ENCODE measurements around the gene RAP1GAP2. TPM values are rescaled to one million over a fixed set of nuclear protein-coding genes. Genes with fewer than 3 reads are reported as not detected.
"Not testable (repeated sequence)": the region's sequence is repeated elsewhere in the genome, so short reads cannot be mapped to it uniquely, and the experiment has no call there.

RAP1GAP2 gene
- total RNA-seq, 1 donor from 2014 or later = 3.8 TPM

DNA sequence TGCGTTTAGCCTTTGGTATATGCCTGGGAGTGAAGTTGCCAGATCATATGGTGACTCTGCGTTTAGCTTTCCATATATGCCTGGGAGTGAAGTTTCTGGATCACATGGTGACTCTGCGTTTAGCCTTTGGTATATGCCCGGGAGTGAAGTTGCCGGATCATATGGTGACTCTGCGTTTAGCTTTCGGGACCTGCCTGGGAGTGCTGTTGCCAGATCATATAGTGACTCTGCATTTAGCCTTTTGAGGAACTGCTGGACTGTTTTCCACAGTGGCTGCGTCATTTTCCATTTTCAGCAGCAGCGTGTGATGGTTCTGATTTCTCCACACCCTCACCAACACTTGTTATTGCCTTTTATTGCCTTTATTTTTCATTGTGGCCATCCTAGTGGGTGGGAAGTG lies 194.2 kb downstream of the RAP1GAP2 start:
- H3K36me3 Mint-ChIP-seq = no peaks in the 10 kb centered on the region
- H2AFZ ChIP-seq (replicated peaks) = no peak overlapping the region
- no peak overlapping the region for H3K4me2 ChIP-seq
- no peaks in the 10 kb centered on the region for H3F3A ChIP-seq (ENCODE audit: low read depth)
- DNase-seq (ENCODE audit: low spot score) = no peak
- H3K36me3 ChIP-seq = no peaks in the 10 kb centered on the region
- H3K27me3 ChIP-seq = no peaks in the 10 kb centered on the region
- H3K4me1 Mint-ChIP-seq = peaks cover 3% of the 10 kb centered on the region
- peaks cover 1% of the 10 kb centered on the region for H3K4me1 ChIP-seq
- no peaks in the 10 kb centered on the region for H3K9me3 ChIP-seq (ENCODE audit: low read depth)
- no peak overlapping the region for H3K4me3 ChIP-seq
- no peaks in the 10 kb centered on the region for H4K20me1 ChIP-seq (ENCODE audit: low read depth)
- peaks cover 3% of the 10 kb centered on the region for H3K9me3 Mint-ChIP-seq
- H3K27ac ChIP-seq = no peak overlapping the region
- H3K27ac Mint-ChIP-seq = no peak overlapping the region
- no peak overlapping the region for H3K4me3 Mint-ChIP-seq
- H3K79me2 ChIP-seq (ENCODE audit: low read depth) = no peaks in the 10 kb centered on the region
- peaks cover 3% of the 10 kb centered on the region for H3K27me3 Mint-ChIP-seq (ENCODE audit: insufficient read depth, low read depth)
- no peak for TF ChIP-seq EZH2phosphoT487 (IDR thresholded peaks at IDR 0.05)
- no peak for TF ChIP-seq EZH2 (IDR thresholded peaks at IDR 0.05)
- TF ChIP-seq, protein P1, sequence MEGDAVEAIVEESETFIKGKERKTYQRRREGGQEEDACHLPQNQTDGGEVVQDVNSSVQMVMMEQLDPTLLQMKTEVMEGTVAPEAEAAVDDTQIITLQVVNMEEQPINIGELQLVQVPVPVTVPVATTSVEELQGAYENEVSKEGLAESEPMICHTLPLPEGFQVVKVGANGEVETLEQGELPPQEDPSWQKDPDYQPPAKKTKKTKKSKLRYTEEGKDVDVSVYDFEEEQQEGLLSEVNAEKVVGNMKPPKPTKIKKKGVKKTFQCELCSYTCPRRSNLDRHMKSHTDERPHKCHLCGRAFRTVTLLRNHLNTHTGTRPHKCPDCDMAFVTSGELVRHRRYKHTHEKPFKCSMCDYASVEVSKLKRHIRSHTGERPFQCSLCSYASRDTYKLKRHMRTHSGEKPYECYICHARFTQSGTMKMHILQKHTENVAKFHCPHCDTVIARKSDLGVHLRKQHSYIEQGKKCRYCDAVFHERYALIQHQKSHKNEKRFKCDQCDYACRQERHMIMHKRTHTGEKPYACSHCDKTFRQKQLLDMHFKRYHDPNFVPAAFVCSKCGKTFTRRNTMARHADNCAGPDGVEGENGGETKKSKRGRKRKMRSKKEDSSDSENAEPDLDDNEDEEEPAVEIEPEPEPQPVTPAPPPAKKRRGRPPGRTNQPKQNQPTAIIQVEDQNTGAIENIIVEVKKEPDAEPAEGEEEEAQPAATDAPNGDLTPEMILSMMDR (IDR thresholded peaks at IDR 0.05) = no peak
- no peak overlapping the region for H3K9ac ChIP-seq

DNA sequence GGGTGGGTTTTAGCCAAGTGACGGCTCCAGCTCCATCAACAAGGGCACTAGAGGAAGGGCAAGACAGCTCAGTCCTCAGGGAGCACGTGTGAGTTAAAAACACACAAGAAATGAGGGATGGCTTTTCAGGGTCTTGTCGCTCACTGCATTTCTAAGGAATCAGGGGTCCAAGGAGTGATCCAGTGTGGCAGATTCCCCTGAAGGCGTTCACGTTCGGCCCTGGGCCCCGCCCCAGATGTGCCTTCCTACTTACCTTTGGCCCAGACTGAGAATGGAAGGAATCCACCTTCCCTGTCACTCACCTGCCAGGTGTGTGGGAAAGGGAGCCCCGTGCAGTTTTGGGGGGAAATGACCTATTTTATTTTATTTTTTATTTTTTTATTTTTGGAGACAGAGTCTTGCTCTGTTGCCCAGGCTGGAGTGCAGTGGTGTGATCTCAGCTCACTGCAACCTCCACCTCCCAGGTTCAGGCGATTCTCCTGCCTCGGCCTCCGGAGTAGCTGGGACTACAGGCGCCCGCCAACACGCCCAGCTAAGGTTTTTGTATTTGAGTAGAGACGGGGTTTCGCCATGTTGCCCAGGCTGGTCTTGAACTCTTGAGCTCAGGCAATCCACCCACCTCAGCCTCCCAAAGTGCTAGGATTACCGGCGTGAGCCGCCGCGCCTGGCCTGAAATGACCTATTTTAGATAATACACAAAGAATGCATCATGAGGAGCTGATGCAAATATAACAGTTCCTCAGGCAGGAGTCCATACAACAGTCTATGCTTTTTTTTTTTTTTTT lies 195.3 kb downstream of the RAP1GAP2 start:
- H3F3A ChIP-seq (ENCODE audit: low read depth); H3K27ac Mint-ChIP-seq; H3K9me3 Mint-ChIP-seq; H3K9me3 ChIP-seq (ENCODE audit: low read depth); H3K36me3 Mint-ChIP-seq; H3K9ac ChIP-seq; H3K27me3 Mint-ChIP-seq (ENCODE audit: insufficient read depth, low read depth); H3K4me1 ChIP-seq; H3K4me3 ChIP-seq; H3K27ac ChIP-seq; H3K4me3 Mint-ChIP-seq; H3K4me2 ChIP-seq; H4K20me1 ChIP-seq (ENCODE audit: low read depth); H3K79me2 ChIP-seq (ENCODE audit: low read depth); H3K27me3 ChIP-seq; H3K36me3 ChIP-seq; H3K4me1 Mint-ChIP-seq; DNase-seq (ENCODE audit: low spot score); H2AFZ ChIP-seq (replicated peaks): not testable (repeated sequence)

DNA sequence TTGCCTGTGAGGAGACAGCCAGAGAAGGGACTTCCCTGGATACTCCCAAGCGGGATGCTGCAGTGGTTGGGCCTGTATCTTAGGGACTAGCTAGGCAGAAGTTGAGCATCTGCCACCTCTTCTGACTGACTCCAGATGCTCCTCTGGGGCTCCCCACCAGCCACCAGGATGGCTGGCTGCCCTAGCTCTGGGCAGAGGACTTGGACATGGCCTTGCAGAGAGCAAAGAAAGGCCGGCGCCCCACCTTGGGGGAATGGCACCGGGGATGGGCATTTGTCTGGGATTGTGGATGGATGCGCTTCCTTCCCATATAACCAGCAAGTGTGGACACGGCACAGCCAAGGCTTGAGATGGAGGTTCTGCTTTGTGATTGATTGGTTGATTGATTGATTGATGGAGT lies 198.2 kb downstream of the RAP1GAP2 start:
- H4K20me1 ChIP-seq (ENCODE audit: low read depth) = no peaks in the 10 kb centered on the region
- Mint-ChIP-seq H3K36me3 (no peaks in the 10 kb centered on the region), H3K4me1 (peaks cover 7% of the 10 kb centered on the region)

DNA sequence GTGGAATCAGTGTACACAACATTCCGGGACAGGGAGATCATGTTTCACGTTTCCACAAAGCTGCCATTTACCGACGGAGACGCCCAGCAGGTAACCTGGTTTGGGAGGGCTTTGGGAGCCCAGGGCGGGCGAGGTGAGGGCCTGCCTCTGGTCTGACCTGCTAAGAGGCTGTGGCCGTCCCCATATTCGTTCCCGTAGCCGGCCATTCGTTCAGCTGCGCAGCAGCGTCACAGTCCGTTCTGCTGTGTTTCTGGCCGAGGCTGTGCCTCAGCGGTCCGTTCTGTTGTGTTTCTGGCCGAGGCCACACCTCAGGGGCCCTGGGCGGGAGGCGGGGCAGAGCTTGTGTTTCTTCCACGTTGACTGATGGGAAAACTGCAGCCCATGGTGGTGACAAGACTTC lies 199.1 kb downstream of the RAP1GAP2 start:
- Histone ChIP-seq H3K9ac (no peak overlapping the region), H3K4me1 (peaks cover 5% of the 10 kb centered on the region), H3F3A (ENCODE audit: low read depth) (no peaks in the 10 kb centered on the region), H3K9me3 (ENCODE audit: low read depth) (no peaks in the 10 kb centered on the region), H3K27ac (no peak overlapping the region), H3K27me3 (no peaks in the 10 kb centered on the region), H2AFZ (replicated peaks) (peak overlapping the region; percentile 80), H3K36me3 (no peaks in the 10 kb centered on the region), H3K4me2 (no peak overlapping the region), H3K4me3 (no peak overlapping the region), H4K20me1 (ENCODE audit: low read depth) (no peaks in the 10 kb centered on the region), H3K79me2 (ENCODE audit: low read depth) (no peaks in the 10 kb centered on the region)
- H3K4me1 Mint-ChIP-seq = peaks cover 7% of the 10 kb centered on the region
- H3K27ac Mint-ChIP-seq = peak overlapping the region; percentile 76
- H3K36me3 Mint-ChIP-seq = no peaks in the 10 kb centered on the region
- peaks cover 6% of the 10 kb centered on the region for H3K27me3 Mint-ChIP-seq (ENCODE audit: insufficient read depth, low read depth)
- no peak for DNase-seq (ENCODE audit: low spot score)
- TF ChIP-seq, protein P1 (IDR thresholded peaks at IDR 0.05) = no peak
- TF ChIP-seq EZH2phosphoT487 (IDR thresholded peaks at IDR 0.05) (no peak), EZH2 (IDR thresholded peaks at IDR 0.05) (no peak)
- no peaks in the 10 kb centered on the region for H3K9me3 Mint-ChIP-seq
- no peak overlapping the region for H3K4me3 Mint-ChIP-seq

More for the DNA sequence above, 198.2 kb downstream of the RAP1GAP2 start:
- Histone ChIP-seq H3K9ac (no peak overlapping the region), H3K9me3 (ENCODE audit: low read depth) (no peaks in the 10 kb centered on the region), H3K27me3 (no peaks in the 10 kb centered on the region), H2AFZ (replicated peaks) (no peak overlapping the region), H3K79me2 (ENCODE audit: low read depth) (no peaks in the 10 kb centered on the region), H3K27ac (no peak overlapping the region), H3K36me3 (no peaks in the 10 kb centered on the region), H3F3A (ENCODE audit: low read depth) (no peaks in the 10 kb centered on the region), H3K4me3 (no peak overlapping the region), H3K4me1 (peaks cover 5% of the 10 kb centered on the region), H3K4me2 (no peak overlapping the region)
- H3K27ac Mint-ChIP-seq = no peak overlapping the region
- peaks cover 3% of the 10 kb centered on the region for H3K9me3 Mint-ChIP-seq
- TF ChIP-seq EZH2phosphoT487 (IDR thresholded peaks at IDR 0.05) (no peak), EZH2 (IDR thresholded peaks at IDR 0.05) (no peak)
- TF ChIP-seq, protein P1 (IDR thresholded peaks at IDR 0.05) = no peak
- DNase-seq (ENCODE audit: low spot score) = no peak
- H3K4me3 Mint-ChIP-seq = no peak overlapping the region
- H3K27me3 Mint-ChIP-seq (ENCODE audit: insufficient read depth, low read depth) = peaks cover 6% of the 10 kb centered on the region

Measured in neural progenitor cell (in vitro differentiated cells).